ENCODE data around the gene MRPS34.

DNA sequence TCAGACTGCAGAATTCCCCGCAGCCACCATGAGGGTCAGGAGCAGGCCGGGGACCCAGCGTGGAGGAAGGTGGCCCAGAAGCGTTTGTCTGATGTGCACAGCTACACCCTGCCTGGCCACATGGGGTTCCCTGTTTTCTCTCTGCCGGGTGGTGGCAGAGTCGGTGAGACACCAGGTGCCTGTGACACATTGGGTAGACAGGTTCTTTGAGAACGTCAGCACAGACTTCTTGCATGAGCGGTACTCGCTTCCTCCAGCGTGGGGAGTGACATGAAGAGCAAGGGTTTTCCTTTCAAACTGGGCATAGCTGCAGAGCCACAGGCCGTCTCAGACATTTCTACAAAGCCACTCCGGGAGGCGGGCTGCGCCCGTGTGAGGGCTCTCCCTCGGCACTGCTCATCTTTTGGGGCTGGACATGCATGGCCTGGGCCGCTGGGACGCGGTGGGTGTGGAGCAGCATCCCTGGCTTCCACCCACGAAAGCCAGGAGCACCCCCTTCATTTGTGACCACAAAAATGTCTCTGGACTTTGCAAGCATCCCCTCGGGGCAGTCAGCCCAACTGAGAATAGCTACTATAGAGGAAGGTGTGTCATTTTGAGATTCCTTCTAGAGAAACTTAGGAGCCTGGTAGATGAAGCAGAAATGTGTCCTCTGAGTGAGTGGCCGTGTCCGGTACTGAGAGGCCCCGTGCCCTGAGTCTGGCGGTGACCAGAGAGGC, 27.6 kb downstream of the MRPS34 start:
- TF ChIP-seq, protein P1, sequence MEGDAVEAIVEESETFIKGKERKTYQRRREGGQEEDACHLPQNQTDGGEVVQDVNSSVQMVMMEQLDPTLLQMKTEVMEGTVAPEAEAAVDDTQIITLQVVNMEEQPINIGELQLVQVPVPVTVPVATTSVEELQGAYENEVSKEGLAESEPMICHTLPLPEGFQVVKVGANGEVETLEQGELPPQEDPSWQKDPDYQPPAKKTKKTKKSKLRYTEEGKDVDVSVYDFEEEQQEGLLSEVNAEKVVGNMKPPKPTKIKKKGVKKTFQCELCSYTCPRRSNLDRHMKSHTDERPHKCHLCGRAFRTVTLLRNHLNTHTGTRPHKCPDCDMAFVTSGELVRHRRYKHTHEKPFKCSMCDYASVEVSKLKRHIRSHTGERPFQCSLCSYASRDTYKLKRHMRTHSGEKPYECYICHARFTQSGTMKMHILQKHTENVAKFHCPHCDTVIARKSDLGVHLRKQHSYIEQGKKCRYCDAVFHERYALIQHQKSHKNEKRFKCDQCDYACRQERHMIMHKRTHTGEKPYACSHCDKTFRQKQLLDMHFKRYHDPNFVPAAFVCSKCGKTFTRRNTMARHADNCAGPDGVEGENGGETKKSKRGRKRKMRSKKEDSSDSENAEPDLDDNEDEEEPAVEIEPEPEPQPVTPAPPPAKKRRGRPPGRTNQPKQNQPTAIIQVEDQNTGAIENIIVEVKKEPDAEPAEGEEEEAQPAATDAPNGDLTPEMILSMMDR (IDR thresholded peaks at IDR 0.05): no peak
- TF ChIP-seq POLR2A (IDR thresholded peaks at IDR 0.05): no peak
- no peak for TF ChIP-seq POLR2AphosphoS5 (IDR thresholded peaks at IDR 0.05)
